ENCODE measurements around the gene RIPK3. TPM values are rescaled to one million over a fixed set of nuclear protein-coding genes. Genes with fewer than 3 reads are reported as not detected.

Gene RIPK3
- total RNA-seq, 1 donor from 2014 or later = 14.5 TPM

DNA sequence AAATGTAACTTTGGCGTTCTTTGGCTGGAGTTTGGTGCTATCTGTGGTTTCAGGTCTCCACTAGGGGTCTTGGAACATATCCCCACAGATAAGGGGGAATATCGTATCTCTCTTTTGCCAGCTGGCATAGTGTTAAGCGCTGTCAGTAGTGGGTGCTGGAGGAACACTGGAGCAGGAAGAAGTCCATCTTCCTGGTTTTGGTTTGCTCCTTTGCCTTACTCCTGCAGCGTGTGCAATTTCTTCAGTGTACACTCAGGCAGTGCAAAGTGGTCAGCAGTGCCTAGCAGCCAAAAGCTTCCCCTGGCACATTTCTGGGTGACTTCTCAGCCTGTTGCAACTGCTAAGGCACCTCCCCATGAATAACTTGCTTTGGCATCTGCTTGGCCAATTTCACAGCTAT, 11.7 kb upstream of the RIPK3 start:
- Mint-ChIP-seq H3K27ac (no peak overlapping the region), H3K4me3 (no peak overlapping the region), H3K4me1 (ENCODE audit: low read depth) (no peaks in the 10 kb centered on the region), H3K9me3 (no peaks in the 10 kb centered on the region), H3K27me3 (ENCODE audit: insufficient read depth) (peaks cover 35% of the 10 kb centered on the region), H3K36me3 (ENCODE audit: low read depth) (peaks cover 2% of the 10 kb centered on the region)
- intact Hi-C loops (cut with micrococcal nuclease) = no loop called here
- DNase-seq (ENCODE audit: low spot score) = no peak

DNA sequence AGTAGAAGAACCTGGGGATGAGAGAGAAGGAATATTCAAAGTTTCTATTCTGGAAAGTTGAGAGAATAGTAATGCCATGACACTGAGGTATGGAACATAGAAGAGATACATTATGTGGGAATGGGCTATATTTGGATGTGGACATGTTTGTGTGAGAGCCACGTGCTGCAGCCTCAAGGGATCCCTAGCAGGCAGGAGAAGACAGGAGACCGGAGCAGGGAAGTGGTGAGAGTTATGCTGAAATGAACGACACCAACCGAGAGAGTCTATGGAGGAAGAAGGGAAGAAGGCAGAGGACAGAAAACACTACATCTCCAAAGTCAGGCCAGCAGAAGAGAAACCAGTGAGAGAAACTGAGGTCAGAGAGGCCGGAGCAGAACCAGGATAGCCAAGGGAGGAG, 10.0 kb upstream of the RIPK3 start:
- H3K4me1 Mint-ChIP-seq (ENCODE audit: low read depth) = no peaks in the 10 kb centered on the region
- no peak for DNase-seq (ENCODE audit: low spot score)
- intact Hi-C loops (cut with micrococcal nuclease) = no loop called here
- H3K27ac Mint-ChIP-seq = no peak overlapping the region
- H3K36me3 Mint-ChIP-seq (ENCODE audit: low read depth) = peaks cover 2% of the 10 kb centered on the region
- no peak overlapping the region for H3K4me3 Mint-ChIP-seq
- peaks cover 38% of the 10 kb centered on the region for H3K27me3 Mint-ChIP-seq (ENCODE audit: insufficient read depth)
- H3K9me3 Mint-ChIP-seq = no peaks in the 10 kb centered on the region

DNA sequence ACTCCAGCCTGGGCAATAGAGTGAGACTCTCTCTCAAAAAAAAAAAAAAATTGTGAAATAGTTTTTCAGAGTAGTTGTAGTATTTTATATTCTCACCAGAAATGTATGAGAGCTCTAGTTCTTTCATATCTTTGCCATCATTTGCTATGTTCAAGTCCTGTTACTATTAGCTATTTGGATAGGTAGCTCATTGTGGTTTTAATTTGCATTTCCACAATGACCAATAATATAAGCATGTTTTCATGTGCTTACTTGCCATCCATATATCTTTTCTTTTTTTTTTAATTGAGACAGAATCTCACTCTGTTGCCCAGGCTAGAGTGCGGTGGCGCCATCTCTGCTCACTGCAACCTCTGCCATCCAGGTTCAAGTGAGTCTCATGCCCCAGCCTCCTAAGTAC, 8.4 kb upstream of the RIPK3 start:
- Mint-ChIP-seq H3K4me3 (no peak overlapping the region), H3K27me3 (ENCODE audit: insufficient read depth) (peaks cover 45% of the 10 kb centered on the region)
- intact Hi-C loops (cut with micrococcal nuclease) = no loop called here

DNA sequence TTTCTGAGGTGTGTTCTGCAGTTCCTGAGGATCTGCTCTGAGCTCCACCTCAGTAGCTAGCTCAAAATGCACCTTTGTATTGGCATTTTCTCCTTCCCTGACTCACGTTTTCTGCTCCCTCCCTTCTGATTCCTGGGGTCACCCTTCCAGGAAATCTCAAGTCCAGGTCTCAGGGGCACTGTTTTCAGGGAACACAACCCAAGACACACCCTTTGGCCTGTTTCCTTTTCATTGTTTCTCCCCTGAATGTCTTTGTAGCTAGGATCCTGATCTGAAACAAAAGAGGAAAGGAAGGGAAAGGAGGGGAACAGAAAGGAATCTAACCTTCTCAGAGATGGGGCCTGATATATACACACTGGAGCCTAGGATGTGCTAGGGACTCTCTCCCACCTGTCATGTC, 7.3 kb upstream of the RIPK3 start:
- Mint-ChIP-seq H3K4me3 (no peak overlapping the region), H3K36me3 (ENCODE audit: low read depth) (peaks cover 3% of the 10 kb centered on the region)
- intact Hi-C loops (cut with micrococcal nuclease) = no loop called here

More for the DNA sequence above, 8.4 kb upstream of the RIPK3 start:
- H3K4me1 Mint-ChIP-seq (ENCODE audit: low read depth) = no peaks in the 10 kb centered on the region
- no peak overlapping the region for H3K27ac Mint-ChIP-seq
- no peak for DNase-seq (ENCODE audit: low spot score)
- H3K9me3 Mint-ChIP-seq = no peaks in the 10 kb centered on the region
- peaks cover 2% of the 10 kb centered on the region for H3K36me3 Mint-ChIP-seq (ENCODE audit: low read depth)

DNA sequence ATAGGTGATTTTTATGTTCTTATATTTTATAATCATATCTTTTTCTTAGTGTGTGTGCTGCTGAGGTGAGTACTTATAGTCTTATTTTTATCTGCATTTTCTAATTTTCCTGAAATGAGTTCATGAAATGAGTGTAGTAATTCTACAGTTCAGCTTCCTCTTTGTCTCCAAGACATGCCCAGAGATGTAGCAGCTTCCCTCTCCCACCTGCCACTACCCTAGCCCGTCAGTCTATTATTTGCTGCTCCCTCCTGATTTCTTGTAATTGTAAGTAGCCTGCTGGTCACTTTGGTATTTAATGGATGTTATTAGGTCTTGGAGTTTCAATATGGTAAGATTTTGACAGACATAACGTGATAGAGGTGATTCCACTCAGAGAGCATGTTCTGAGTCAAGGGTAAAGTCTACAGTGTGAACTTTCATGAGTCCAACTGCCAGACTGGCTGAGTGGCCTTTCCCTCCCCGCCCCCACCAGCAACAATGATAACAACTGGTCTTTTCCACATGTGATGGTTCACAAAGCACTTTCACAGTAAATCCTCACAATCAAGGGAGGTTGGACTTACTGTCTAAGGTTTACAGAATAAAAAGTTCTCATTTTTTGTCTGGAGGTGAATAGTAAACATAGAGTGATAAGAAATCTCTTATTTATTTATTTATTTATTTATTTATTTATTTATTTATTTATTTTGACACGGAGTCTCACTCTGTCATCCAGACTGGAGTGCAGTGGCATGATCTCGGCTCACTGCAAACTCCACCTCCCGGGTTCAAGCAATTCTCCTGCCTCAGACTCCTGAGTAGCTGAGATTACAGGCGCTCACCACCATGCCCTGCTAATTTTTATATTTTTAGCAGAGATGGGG, 4.2 kb upstream of the RIPK3 start:
- Mint-ChIP-seq H3K27me3 (ENCODE audit: insufficient read depth) (peaks cover 19% of the 10 kb centered on the region), H3K9me3 (no peaks in the 10 kb centered on the region), H3K4me3 (no peak overlapping the region), H3K4me1 (ENCODE audit: low read depth) (peaks cover 9% of the 10 kb centered on the region), H3K27ac (no peak overlapping the region), H3K36me3 (ENCODE audit: low read depth) (peaks cover 1% of the 10 kb centered on the region)
- intact Hi-C loops (cut with micrococcal nuclease) = no loop called here
- no peak for DNase-seq (ENCODE audit: low spot score)

More for the DNA sequence above, 7.3 kb upstream of the RIPK3 start:
- H3K4me1 Mint-ChIP-seq (ENCODE audit: low read depth) = no peaks in the 10 kb centered on the region
- no peak for DNase-seq (ENCODE audit: low spot score)
- no peak overlapping the region for H3K27ac Mint-ChIP-seq
- peaks cover 48% of the 10 kb centered on the region for H3K27me3 Mint-ChIP-seq (ENCODE audit: insufficient read depth)
- no peaks in the 10 kb centered on the region for H3K9me3 Mint-ChIP-seq

DNA sequence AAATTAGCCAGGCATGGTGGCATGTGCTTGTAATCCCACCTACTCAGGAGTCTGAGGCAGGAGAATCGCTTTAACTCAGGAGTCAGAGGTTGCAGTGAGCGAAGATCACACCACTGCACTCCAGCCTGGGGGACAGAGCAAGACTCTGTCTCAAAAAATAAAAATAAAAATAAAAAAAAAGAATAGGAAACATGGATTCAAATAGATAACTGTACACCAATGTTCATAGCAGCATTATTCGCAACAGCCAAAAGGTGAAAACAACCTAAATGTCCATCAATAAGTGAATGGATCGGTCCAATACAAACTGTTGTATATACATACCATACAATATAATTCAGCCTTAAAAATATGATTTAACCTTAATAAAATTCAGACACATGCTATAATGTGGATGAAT, 3.1 kb upstream of the RIPK3 start:
- H3K4me3 Mint-ChIP-seq = no peak overlapping the region
- intact Hi-C loops (cut with micrococcal nuclease) = no loop called here
- no peak for DNase-seq (ENCODE audit: low spot score)
- no peaks in the 10 kb centered on the region for H3K9me3 Mint-ChIP-seq
- H3K36me3 Mint-ChIP-seq (ENCODE audit: low read depth) = peaks cover 6% of the 10 kb centered on the region
- peaks cover 15% of the 10 kb centered on the region for H3K4me1 Mint-ChIP-seq (ENCODE audit: low read depth)
- H3K27me3 Mint-ChIP-seq (ENCODE audit: insufficient read depth) = peaks cover 14% of the 10 kb centered on the region
- no peak overlapping the region for H3K27ac Mint-ChIP-seq

DNA sequence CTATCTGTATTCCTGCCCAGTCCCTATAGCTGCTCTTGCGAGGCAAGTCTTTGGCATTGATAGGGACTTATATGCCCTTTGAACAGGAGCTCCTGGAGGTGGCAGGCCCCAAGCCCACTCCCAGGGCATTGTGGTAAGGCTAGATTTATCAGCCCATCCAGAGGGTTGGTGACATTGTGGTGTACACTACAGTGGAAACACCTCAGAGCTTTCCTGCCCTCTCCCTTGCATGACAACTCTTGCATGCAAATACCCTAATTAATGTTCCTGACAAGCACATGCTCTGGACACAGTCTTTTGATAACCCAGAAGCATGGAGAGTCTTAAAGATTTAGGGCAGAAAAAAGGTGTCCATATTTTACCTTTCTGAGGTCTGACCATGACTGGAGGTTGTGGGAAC, 815 bp upstream of the RIPK3 start:
- Mint-ChIP-seq H3K27ac (no peak overlapping the region), H3K27me3 (ENCODE audit: insufficient read depth) (peaks cover 13% of the 10 kb centered on the region)
- DNase-seq (ENCODE audit: low spot score) = no peak

DNA sequence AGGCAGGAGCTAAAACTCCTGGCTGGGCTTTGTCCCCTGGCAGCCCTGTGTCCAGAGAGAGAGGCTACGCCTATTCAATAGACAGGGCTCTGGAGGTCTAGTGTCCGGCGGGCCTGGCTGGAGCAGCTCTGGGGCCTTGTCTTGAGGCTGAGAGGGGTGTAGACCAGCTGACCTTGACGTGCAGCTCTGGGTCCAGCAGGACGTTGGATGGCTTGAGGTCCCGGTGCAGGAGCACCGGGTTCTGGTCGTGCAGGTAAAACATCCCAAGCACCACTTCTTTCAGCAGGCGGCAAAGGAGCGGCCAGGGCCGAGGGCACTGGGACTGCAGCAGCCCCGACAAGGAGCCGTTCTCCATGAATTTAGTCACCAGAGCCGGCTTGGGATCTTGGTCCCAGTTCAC, 948 bp downstream of the RIPK3 start:
- peaks cover 30% of the 10 kb centered on the region for H3K4me1 Mint-ChIP-seq (ENCODE audit: low read depth)
- H3K27me3 Mint-ChIP-seq (ENCODE audit: insufficient read depth) = peaks cover 19% of the 10 kb centered on the region
- no peak for DNase-seq (ENCODE audit: low spot score)
- H3K36me3 Mint-ChIP-seq (ENCODE audit: low read depth) = peaks cover 28% of the 10 kb centered on the region
- intact Hi-C loops (cut with micrococcal nuclease) = loop anchor here (10.0 kb wide), 1 partner anchor 336 kb away; no protein-coding TSS in a partner anchor
- no peak overlapping the region for H3K27ac Mint-ChIP-seq
- peak overlapping the region; percentile 91 for H3K4me3 Mint-ChIP-seq
- no peaks in the 10 kb centered on the region for H3K9me3 Mint-ChIP-seq

More for the DNA sequence above, 815 bp upstream of the RIPK3 start:
- peaks cover 22% of the 10 kb centered on the region for H3K4me1 Mint-ChIP-seq (ENCODE audit: low read depth)
- intact Hi-C loops (cut with micrococcal nuclease) = no loop called here
- H3K36me3 Mint-ChIP-seq (ENCODE audit: low read depth) = peaks cover 23% of the 10 kb centered on the region
- H3K9me3 Mint-ChIP-seq = no peaks in the 10 kb centered on the region
- peak overlapping the region; percentile 91 for H3K4me3 Mint-ChIP-seq

GRCh38 chr14:24337824-24338175, 2.0 kb downstream of the RIPK3 start:
- H3K9me3 Mint-ChIP-seq = no peaks in the 10 kb centered on the region
- H3K27me3 Mint-ChIP-seq (ENCODE audit: insufficient read depth) = peaks cover 22% of the 10 kb centered on the region
- intact Hi-C loops (cut with micrococcal nuclease) = loop anchor here (10.0 kb wide), 1 partner anchor 337 kb away; no protein-coding TSS in a partner anchor
- H3K36me3 Mint-ChIP-seq (ENCODE audit: low read depth) = peaks cover 28% of the 10 kb centered on the region
- peak overlapping the region; percentile 91 for H3K4me3 Mint-ChIP-seq
- no peak overlapping the region for H3K27ac Mint-ChIP-seq
- H3K4me1 Mint-ChIP-seq (ENCODE audit: low read depth) = peaks cover 32% of the 10 kb centered on the region
- no peak for DNase-seq (ENCODE audit: low spot score)

GRCh38 chr14:24337144-24337823, 2.5 kb downstream of the RIPK3 start:
- no peak for DNase-seq (ENCODE audit: low spot score)
- Mint-ChIP-seq H3K27me3 (ENCODE audit: insufficient read depth) (peaks cover 21% of the 10 kb centered on the region), H3K27ac (no peak overlapping the region), H3K4me3 (peak overlapping the region; percentile 91), H3K4me1 (ENCODE audit: low read depth) (peaks cover 37% of the 10 kb centered on the region), H3K36me3 (ENCODE audit: low read depth) (peaks cover 26% of the 10 kb centered on the region), H3K9me3 (no peaks in the 10 kb centered on the region)
- intact Hi-C loops (cut with micrococcal nuclease) = loop anchor here (10.0 kb wide), 1 partner anchor 338 kb away; no protein-coding TSS in a partner anchor

DNA sequence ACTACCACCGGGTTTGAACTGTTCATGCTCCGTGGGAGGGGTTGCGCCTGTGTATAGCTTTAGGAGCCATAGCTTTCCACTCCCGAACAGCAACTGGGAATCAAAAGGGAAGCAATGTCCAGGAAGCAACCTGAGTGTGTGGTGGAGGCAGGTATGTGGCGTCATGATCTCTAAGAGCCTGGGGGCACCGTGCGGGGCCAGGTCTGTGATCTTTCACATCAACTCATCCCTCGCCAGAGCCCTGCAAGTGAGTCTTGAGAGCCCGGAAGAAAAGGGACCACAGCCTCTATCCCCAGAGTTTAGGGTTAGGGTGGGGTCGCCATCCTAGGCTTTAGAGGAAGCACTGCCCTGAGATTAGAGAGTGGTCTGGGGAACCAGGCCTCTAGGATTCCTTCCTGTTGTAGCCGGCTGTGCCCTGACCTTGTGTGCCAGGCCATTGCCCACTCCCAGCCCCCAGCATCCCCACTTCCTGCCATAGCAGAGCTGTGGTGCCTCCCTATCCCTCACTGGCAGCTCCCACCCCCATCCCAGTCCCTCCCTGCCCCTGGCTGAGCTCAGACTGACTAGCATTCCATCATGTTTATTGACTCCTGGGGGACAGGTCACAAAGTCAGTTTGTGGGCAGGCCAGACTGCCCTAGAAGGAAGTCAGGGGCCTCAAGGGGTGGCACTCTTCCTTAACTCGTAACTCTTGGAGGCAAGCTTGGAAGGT, 4.2 kb downstream of the RIPK3 start:
- Mint-ChIP-seq H3K9me3 (no peaks in the 10 kb centered on the region), H3K27ac (no peak overlapping the region), H3K27me3 (ENCODE audit: insufficient read depth) (peaks cover 23% of the 10 kb centered on the region), H3K4me1 (ENCODE audit: low read depth) (peaks cover 46% of the 10 kb centered on the region), H3K36me3 (ENCODE audit: low read depth) (peaks cover 26% of the 10 kb centered on the region), H3K4me3 (peak overlapping the region; percentile 55)
- intact Hi-C loops (cut with micrococcal nuclease) = loop anchor here (10.0 kb wide), 1 partner anchor 339 kb away; no protein-coding TSS in a partner anchor
- DNase-seq (ENCODE audit: low spot score) = no peak

GRCh38 chr14:24334431-24335291, 5.1 kb downstream of the RIPK3 start, which contains the start of gene ADCY4:
Gene ADCY4, minus strand, starts transcription at chr14:24335071. Its CDS starts 419 bp downstream, at chr14:24334652.
- Mint-ChIP-seq H3K27ac (no peak within 1 kb of the TSS), H3K9me3 (no peaks in the 10 kb centered on the region), H3K4me3 (peak within 1 kb of the TSS; percentile 56), H3K27me3 (ENCODE audit: insufficient read depth) (peaks cover 29% of the 10 kb centered on the region), H3K4me1 (ENCODE audit: low read depth) (peaks cover 49% of the 10 kb centered on the region), H3K36me3 (ENCODE audit: low read depth) (peaks cover 26% of the 10 kb centered on the region)
- DNase-seq (ENCODE audit: low spot score) = no peak
- intact Hi-C loops (cut with micrococcal nuclease) = loop anchor here (10.0 kb wide), 1 partner anchor 340 kb away; no protein-coding TSS in a partner anchor

All from activated T-helper 1 cell treated with anti-CD3 and anti-CD28 coated beads, Interleukin-12 subunit alpha, Interleukin-12 subunit beta, Interleukin-2, Interleukin-4 antibody, amounts not matched to agents 30 ng/mL and 10 ng/mL and 1 ng/mL, durations not matched to agents 14 hours and 24 hours and 36 hours (primary cell).